ENCODE data around the gene KLRD1. TPM values are rescaled to one million over a fixed set of nuclear protein-coding genes. Genes with fewer than 3 reads are reported as not detected.

KLRD1 gene
- total RNA-seq, 4 donors from 2014 or later = 0.37 to 0.94 (median 0.70) TPM

- 75 to 100% methylated on average over 1 to 2 of the region's 5 CpGs for WGBS, 2 donors (ENCODE audit: low coverage in 1 of 2)
- no peak for TF ChIP-seq POLR2A (IDR thresholded peaks at IDR 0.05)
- TF ChIP-seq POLR2AphosphoS5 (IDR thresholded peaks at IDR 0.05) = no peak
- TF ChIP-seq EP300 (IDR thresholded peaks at IDR 0.05) = no peak
- TF ChIP-seq, protein P1, sequence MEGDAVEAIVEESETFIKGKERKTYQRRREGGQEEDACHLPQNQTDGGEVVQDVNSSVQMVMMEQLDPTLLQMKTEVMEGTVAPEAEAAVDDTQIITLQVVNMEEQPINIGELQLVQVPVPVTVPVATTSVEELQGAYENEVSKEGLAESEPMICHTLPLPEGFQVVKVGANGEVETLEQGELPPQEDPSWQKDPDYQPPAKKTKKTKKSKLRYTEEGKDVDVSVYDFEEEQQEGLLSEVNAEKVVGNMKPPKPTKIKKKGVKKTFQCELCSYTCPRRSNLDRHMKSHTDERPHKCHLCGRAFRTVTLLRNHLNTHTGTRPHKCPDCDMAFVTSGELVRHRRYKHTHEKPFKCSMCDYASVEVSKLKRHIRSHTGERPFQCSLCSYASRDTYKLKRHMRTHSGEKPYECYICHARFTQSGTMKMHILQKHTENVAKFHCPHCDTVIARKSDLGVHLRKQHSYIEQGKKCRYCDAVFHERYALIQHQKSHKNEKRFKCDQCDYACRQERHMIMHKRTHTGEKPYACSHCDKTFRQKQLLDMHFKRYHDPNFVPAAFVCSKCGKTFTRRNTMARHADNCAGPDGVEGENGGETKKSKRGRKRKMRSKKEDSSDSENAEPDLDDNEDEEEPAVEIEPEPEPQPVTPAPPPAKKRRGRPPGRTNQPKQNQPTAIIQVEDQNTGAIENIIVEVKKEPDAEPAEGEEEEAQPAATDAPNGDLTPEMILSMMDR (IDR thresholded peaks at IDR 0.05) = no peak
- H3K4me1 ChIP-seq = peaks cover 3 to 13% (median 3%) of the 10 kb centered on the region in 3 donors
- no peak overlapping the region for H3K4me3 ChIP-seq
- H3K36me3 ChIP-seq = no peaks in the 10 kb centered on the region
- H3K9me3 ChIP-seq = no peaks in the 10 kb centered on the region
- H3K27me3 ChIP-seq = no peaks in the 10 kb centered on the region
- no peak for ATAC-seq
- no peak overlapping the region for H3K27ac ChIP-seq
Measured at GRCh38 chr12:10358131-10358530, 50.5 kb downstream of the KLRD1 start.

GRCh38 chr12:10358969-10359368 lies 51.3 kb downstream of the KLRD1 start:
- H3K27me3 ChIP-seq = no peaks in the 10 kb centered on the region
- H3K4me1 ChIP-seq = peaks cover 3 to 22% (median 6%) of the 10 kb centered on the region in 3 donors
- H3K27ac ChIP-seq = no peak overlapping the region
- TF ChIP-seq POLR2A (IDR thresholded peaks at IDR 0.05) (no peak), POLR2AphosphoS5 (IDR thresholded peaks at IDR 0.05) (no peak), EP300 (IDR thresholded peaks at IDR 0.05) (no peak)
- TF ChIP-seq, protein P1 (IDR thresholded peaks at IDR 0.05) = no peak
- H3K36me3 ChIP-seq = no peaks in the 10 kb centered on the region
- no peak for ATAC-seq
- H3K4me3 ChIP-seq = no peak overlapping the region
- H3K9me3 ChIP-seq = no peaks in the 10 kb centered on the region
- 89 to 91% methylated on average over 1 of the region's 1 CpG for WGBS, 2 donors (ENCODE audit: low coverage in 1 of 2)

GRCh38 chr12:10361084-10361483 lies 53.4 kb downstream of the KLRD1 start:
- WGBS, 2 donors (ENCODE audit: low coverage in 1 of 2) = 82 to 100% methylated on average over 4 of the region's 4 CpGs
- ATAC-seq = no peak

GRCh38 chr12:10361622-10362021 lies 54.0 kb downstream of the KLRD1 start:
- no peaks in the 10 kb centered on the region for H3K27me3 ChIP-seq
- TF ChIP-seq POLR2AphosphoS5 (IDR thresholded peaks at IDR 0.05) (no peak), POLR2A (IDR thresholded peaks at IDR 0.05) (no peak), EP300 (IDR thresholded peaks at IDR 0.05) (no peak)
- TF ChIP-seq, protein P1 (IDR thresholded peaks at IDR 0.05) = no peak
- no peak overlapping the region for H3K27ac ChIP-seq
- WGBS, 2 donors (ENCODE audit: low coverage in 1 of 2) = 75 to 95% methylated on average over 4 of the region's 4 CpGs
- no peak for ATAC-seq
- no peak overlapping the region for H3K4me3 ChIP-seq
- H3K4me1 ChIP-seq = peaks cover 11 to 35% (median 11%) of the 10 kb centered on the region in 3 donors
- no peaks in the 10 kb centered on the region for H3K9me3 ChIP-seq
- H3K36me3 ChIP-seq = no peaks in the 10 kb centered on the region

More at GRCh38 chr12:10361084-10361483, 53.4 kb downstream of the KLRD1 start:
- Histone ChIP-seq H3K4me1 (peaks cover 8 to 30% (median 11%) of the 10 kb centered on the region in 3 donors), H3K27me3 (no peaks in the 10 kb centered on the region), H3K9me3 (no peaks in the 10 kb centered on the region), H3K4me3 (no peak overlapping the region), H3K36me3 (no peaks in the 10 kb centered on the region), H3K27ac (no peak overlapping the region)
- TF ChIP-seq, protein P1 (IDR thresholded peaks at IDR 0.05) = no peak
- TF ChIP-seq POLR2A (IDR thresholded peaks at IDR 0.05) (no peak), POLR2AphosphoS5 (IDR thresholded peaks at IDR 0.05) (no peak), EP300 (IDR thresholded peaks at IDR 0.05) (no peak)

DNA sequence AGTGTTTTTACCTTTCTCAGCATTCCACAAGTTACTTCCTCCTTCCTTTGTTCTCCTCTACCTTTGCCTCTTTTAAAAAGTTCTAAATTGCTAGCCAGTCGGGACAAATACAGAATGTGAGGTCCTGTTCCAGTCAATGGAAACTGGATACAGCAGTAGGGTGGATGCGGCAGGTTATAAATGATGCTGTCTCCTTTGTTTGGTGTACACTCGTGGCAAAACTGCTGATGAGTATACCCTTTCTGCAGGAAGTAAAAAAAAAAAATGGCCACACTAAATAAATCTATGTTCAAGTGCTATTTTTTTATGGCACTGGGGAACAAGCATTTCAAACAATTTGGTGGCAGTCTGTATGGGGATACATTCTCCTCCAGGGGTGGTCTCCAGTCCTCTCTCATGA lies 54.7 kb downstream of the KLRD1 start:
- TF ChIP-seq, protein P1 (IDR thresholded peaks at IDR 0.05) = no peak
- TF ChIP-seq POLR2A (IDR thresholded peaks at IDR 0.05) (no peak), POLR2AphosphoS5 (IDR thresholded peaks at IDR 0.05) (no peak), EP300 (IDR thresholded peaks at IDR 0.05) (no peak)
- Histone ChIP-seq H3K4me1 (peaks cover 11 to 40% (median 12%) of the 10 kb centered on the region in 3 donors), H3K4me3 (no peak overlapping the region), H3K27me3 (no peaks in the 10 kb centered on the region), H3K27ac (peak overlapping the region in 3 of 4 donors; percentile 88 to 100 (median 93)), H3K36me3 (no peaks in the 10 kb centered on the region), H3K9me3 (no peaks in the 10 kb centered on the region)
- WGBS, 2 donors (ENCODE audit: low coverage in 1 of 2) = 33 to 85% methylated on average over 2 of the region's 3 CpGs
- no peak for ATAC-seq

All from gastroesophageal sphincter (tissue), 4 donors.